GM19238 (cell line): Measurements from ENCODE around the gene IFNK.

Experiments used
- DNase-seq: peaks from one replicate; pipeline ENCODE4 v3.0.0; 2011; ENCODE audit warnings: low spot score; ENCODE audit not compliant: insufficient read length

IFNK gene

GRCh38 chr9:27572918-27573633 is 49.0 kb downstream of the IFNK start, which contains the start of gene C9orf72:
Gene C9orf72, minus strand, starts transcription at chr9:27573481. Its CDS starts 6,361 bp downstream, at chr9:27567120.
- peak; percentile 51 for DNase-seq

DNA sequence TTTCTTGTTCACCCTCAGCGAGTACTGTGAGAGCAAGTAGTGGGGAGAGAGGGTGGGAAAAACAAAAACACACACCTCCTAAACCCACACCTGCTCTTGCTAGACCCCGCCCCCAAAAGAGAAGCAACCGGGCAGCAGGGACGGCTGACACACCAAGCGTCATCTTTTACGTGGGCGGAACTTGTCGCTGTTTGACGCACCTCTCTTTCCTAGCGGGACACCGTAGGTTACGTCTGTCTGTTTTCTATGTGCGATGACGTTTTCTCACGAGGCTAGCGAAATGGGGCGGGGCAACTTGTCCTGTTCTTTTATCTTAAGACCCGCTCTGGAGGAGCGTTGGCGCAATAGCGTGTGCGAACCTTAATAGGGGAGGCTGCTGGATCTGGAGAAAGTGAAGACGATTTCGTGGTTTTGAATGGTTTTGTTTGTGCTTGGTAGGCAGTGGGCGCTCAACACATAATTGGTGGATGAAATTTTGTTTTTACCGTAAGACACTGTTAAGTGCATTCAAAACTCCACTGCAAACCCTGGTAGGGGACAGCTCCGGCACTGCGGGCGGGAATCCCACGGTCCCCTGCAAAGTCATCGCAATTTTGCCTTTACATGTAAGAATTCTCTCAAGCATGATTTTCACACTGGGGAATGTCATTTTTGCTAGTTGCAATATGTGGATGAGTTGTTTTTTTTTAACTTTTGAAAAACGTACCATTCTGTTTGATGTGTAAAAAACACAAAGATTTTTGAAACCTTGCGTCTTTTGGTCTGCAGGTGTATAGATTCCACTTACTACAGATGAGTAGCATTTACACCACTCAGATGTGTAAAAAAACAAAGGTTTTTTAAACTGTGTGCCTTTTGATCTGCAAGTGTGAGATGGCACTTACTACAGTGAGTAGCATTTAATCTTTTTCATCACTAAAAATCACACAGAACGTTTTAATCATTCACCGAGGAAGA is 49.8 kb downstream of the IFNK start:
- DNase-seq = peak; percentile 75
